SH-SY5Y (cell line): Measurements from ENCODE around the gene FNBP1.

ENCODE experiments used
- GATA2 ChIP-seq: IDR thresholded peaks from 2 replicates; pipeline ENCODE4 v1.6.1; 2011; ENCODE audit warnings: mild to moderate bottlenecking, low read depth, low read length
- GATA3 ChIP-seq: IDR thresholded peaks from 2 replicates; pipeline ENCODE4 v1.6.1; 2011; ENCODE audit warnings: low read depth, mild to moderate bottlenecking, low read length, moderate library complexity

FNBP1 gene

DNA sequence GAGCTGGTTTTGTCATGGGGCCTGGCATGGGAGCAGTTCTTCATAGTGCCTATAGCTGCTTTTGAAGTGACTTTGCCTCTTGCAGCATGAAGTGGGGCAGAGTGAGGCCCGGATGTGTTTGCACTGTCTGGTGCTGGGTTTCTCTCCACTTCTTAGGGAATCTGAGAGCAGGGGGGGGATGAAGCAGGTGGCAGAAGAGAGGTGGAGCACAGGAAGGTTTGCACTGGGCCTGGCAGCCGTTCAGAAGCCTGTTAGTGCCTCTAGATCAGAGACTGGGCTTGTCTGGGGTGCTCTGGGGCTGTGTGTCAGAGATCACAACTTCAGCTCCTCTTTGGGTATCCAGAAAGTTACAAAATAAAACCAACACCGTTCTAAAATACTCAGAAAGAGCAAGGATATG is 189.4 kb downstream of the FNBP1 start:
- TF ChIP-seq GATA3 (no peak), GATA2 (no peak)

DNA sequence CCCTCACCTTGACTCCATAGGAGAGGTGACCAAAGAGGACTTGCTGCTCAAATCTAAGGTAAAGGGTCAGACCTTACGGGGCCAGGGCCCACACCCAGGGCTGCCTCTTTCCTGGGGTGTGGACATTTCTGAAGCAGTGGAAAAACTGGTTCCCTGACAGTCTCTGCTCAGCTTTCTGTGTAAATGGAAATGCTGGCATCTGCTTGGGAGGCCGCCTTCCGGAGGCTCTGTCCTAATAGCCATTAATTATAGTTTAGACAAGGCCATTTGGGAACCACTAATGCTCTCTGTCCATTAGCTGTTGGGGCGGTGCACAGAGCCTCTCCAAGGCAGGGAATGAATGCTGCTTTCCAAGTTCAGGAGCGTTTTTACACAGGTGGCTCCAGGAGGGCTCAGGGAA is 190.4 kb downstream of the FNBP1 start:
- TF ChIP-seq GATA3, result no peak
- no peak for TF ChIP-seq GATA2

DNA sequence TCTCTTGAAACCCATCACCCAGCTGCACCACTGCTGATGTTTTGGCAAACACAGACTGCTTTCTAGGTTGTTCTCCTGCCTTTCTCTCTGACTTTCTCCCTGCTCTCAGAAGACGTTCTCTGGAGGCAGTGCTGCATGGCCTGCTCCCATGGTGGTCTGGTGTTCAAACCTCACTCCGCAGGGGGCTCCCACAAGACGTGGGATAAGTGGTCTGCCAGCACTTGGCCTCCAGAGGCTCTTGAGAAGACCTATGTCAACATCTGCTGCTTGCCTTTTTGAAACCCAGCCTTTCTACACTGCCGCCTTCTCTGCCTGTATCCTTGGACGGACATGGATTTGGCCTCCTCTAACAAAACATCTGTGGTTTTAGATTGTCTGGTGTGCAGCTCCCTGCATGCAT is 191.2 kb downstream of the FNBP1 start:
- no peak for TF ChIP-seq GATA2
- no peak for TF ChIP-seq GATA3

DNA sequence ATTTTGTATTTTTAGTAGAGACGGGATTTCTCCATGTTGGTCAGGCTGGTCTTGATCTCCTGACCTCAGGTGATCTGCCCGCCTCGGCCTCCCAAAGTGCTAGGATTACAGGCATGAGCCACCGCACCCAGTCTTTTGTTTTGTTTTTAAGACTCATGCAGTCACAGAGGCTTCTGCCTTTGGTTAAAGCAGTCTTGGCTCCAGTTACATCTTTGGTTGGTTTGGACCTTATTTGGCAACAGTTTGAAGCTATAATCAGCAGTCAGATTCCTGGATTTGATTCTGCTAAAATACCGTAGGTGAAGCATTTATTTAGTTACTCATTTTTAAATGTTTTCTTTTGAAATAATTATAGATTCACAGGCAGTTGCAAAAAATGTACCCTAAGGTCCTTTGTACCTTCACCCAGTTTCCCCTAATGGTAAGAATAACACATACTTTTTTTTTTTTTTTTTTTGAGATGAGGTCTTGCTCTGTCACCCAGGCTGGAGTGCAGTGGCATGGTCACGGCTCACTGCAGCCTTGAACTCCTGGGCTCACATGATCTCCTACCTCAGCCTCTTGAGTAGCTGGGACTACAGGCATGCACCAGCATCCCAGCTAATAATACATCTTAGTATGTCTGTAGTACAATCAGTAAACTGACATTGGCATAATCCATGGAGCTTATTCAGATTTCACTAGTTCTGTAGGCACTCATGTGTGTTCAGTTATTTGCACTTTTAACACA is 192.0 kb downstream of the FNBP1 start:
- TF ChIP-seq GATA3 (no peak), GATA2 (no peak)

DNA sequence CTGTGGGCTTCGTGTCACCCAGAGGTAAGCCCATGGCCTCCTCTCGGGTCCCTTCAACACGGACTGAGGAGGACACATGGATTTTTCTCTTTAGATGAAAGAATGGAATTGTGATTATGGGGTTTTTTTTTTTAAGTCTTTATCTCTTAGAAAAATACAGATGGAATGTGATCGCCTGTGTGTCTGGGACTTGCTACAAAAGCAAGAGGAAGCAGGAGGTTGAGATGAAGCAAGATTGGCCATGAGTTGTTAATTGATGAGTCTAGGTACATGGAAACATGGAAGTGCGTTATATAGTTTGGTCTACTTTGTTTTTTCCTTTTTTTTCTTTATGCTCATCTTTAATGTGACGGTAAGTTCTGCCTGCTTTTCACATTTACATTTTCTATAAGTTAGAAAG is 193.1 kb downstream of the FNBP1 start:
- TF ChIP-seq GATA2, result no peak
- no peak for TF ChIP-seq GATA3

DNA sequence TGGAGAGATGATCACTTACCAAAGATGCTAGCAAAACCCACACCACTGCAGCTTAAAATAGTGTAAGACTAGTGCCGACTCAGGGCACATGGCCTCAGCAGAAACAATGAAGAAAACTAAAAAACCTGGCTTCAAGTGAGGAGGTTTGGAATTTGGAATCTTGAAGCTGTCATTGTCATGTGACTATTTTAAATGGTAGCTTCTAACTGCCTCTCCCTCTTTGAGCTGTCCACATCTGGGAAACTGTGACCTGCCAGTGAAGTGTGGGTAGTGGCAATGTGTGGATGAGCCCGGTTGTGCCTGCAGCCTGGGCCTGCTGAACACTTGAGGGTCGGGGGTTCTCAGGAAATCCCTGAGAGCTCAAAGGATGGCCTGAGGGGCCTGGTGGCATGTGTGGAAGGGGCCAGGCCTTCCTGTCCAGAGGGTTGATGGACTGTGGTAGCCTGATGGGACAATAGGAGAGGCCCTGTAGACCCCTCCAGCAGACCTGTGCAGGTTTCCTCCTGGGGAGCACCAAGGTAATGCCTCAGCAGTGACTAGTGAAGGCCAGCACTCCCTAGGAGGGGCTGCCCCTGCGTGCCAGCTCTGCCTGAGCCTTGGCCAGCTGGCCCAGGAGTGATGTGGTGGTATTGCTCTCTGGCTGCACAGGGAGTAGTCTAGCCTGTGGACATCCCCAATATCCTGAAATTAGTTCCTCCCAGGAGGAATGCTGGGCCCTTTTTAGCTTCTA is 194.1 kb downstream of the FNBP1 start:
- no peak for TF ChIP-seq GATA3
- TF ChIP-seq GATA2, result no peak

DNA sequence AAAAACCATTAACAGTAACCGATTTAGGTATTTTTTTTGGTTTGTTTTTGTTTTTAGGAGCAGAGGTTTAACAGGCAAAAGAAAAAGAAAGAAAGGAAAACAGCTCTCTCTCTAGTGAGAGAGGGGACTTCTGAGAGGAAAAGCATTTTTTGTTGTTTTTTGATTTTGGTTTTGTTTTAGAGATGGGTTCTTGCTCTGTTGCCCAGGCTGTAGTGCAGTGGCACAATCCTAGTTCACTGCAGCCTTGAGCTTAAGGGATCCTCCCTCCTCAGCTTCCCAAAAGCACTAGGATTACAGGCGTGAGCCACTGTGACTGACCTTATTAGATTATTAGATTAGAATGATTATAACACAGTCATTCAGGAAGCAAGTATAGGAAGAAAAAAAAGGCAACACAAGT is 197.6 kb downstream of the FNBP1 start:
- TF ChIP-seq GATA3, result no peak
- no peak for TF ChIP-seq GATA2

DNA sequence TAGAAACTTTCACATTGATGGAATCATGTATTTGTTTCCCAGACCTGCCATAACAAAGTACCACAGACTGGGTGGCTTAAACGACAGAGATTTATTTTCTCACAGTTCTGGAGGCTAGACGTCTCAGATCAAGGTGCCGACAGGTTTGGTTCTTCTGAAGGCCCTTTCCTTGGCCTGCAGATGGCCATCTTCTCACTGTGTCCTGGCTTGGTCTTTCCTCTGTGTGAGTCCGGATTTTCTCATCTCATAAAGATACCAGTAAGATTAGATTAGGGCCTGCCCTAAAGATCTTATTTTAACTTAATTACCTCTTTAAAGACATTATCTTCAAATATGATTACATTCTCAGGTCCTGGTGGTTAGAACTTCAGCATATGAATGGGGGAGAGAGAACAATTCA is 201.9 kb downstream of the FNBP1 start:
- TF ChIP-seq GATA3 (no peak), GATA2 (no peak)

DNA sequence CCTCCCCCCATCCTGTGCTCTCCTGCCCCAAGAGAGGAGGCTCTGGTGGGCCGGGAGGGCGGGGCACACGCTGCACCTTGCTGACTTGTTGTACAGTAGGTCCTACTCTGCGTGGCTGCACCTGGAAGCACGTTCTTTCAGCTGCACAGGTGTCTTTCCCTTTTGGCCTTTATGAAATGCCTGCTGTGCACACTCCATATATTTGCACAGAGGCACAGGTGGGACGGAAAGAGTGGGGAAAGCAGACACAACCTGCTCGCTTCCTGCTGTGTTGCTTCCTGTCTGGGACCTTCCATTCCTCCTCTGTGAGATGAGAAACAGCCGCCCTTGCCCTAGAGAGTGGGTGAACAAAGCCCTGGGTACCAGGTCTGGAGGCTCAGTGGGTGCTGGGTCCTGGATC is 203.0 kb downstream of the FNBP1 start:
- TF ChIP-seq GATA3, result no peak
- TF ChIP-seq GATA2, result no peak

DNA sequence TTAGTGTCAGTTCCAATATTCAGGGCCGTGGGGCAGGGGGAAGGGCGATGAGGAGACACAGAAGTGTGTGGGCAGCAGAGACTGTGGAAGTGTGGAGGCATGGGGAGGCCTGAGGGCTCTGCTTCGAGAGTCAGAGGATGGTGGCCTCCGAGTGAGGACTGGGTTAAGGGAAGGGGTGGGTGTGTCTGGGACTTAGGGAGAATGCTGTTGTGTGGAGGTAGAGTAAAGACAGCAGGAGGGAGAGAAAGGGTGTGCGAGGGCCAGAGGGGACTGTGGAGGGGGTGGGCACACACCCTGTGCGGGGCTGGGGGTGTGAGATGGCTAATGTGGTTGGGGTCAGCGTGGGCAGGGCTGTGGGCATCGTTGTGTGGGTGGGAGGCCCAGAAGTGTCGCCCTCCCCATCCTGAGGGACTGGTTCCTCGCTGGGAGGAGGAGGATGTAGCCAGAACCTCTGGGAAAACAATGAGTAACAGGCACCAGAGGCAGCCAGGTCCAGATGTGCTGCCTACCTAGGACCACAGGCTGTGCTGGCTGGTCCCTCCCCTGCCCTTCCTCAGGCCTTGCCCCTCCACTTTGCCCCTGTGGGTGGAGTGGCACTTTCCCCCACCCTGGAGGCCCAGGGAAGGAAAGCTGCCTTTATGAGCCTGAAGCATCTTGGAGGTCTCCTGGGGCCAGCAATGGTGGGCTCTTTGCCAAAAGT is 203.5 kb downstream of the FNBP1 start:
- no peak for TF ChIP-seq GATA3
- TF ChIP-seq GATA2, result no peak

DNA sequence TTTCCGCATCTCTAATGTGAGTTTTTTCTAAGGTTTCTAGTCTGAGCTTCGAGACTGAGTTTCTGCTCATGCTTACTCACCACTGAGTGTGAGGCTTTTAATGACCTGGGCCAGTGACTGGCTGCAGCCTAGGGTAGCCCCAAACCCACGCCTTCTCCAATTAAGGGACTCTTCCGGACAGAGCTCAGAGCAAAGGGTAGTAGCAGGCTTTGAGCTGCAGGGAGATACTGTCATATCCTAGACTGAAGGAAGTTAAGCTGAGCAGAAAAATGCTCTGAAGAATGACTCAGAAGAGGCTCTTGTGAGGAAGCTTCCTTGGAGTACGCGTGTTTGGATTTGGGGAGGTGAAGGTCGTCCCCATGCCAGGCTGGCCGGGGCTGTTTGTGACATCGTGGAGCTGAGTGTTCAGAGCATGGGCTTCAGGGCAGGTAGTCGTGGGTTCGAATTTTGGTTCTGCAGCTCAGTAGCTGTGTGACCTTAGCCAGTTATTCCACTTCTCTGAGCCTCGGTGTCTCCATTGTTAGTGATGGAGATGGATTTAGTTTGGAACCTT is 204.2 kb downstream of the FNBP1 start:
- no peak for TF ChIP-seq GATA3
- TF ChIP-seq GATA2, result no peak
